Stimulated activated CD4-positive, alpha-beta T cell treated with anti-CD3 and anti-CD28 coated beads, TNF-alpha, amount 100 ng/mL, for 24 hours (primary cell): ENCODE results near the gene TC2N.
"Not testable (repeated sequence)": the region's sequence is repeated elsewhere in the genome, so short reads cannot be mapped to it uniquely, and the experiment has no call there.

ENCODE experiments used
- DNase-seq, 3 experiments: peaks; one replicate each; pipeline ENCODE4 v3.0.0-alpha.2; 2020; ENCODE audit warnings: low read depth in 3 of 3

TC2N gene

GRCh38 chr14:91889477-91890211 is 22.3 kb upstream of the TC2N start:
- DNase-seq, result no peak

- DNase-seq, result no peak
These were observed 21.5 kb upstream of the TC2N start for GRCh38 chr14:91888641-91889476.

GRCh38 chr14:91886961-91887360 is 19.6 kb upstream of the TC2N start:
- no peak for DNase-seq

- no peak for DNase-seq
These were observed 18.5 kb upstream of the TC2N start for GRCh38 chr14:91885839-91886238.

GRCh38 chr14:91885113-91885712 is 17.9 kb upstream of the TC2N start:
- no peak for DNase-seq

GRCh38 chr14:91884664-91885063 is 17.3 kb upstream of the TC2N start:
- no peak for DNase-seq

GRCh38 chr14:91883753-91884152 is 16.4 kb upstream of the TC2N start:
- DNase-seq, result no peak

GRCh38 chr14:91882776-91883175 is 15.4 kb upstream of the TC2N start:
- no peak for DNase-seq

- DNase-seq, result no peak
These were observed 15.0 kb upstream of the TC2N start for GRCh38 chr14:91882369-91882768.

GRCh38 chr14:91879196-91879595 is 11.9 kb upstream of the TC2N start:
- DNase-seq, result no peak

GRCh38 chr14:91878274-91878673 is 10.9 kb upstream of the TC2N start:
- DNase-seq, result no peak

GRCh38 chr14:91877376-91877915 is 10.1 kb upstream of the TC2N start:
- no peak for DNase-seq

- DNase-seq, result no peak
These were observed 9.2 kb upstream of the TC2N start for GRCh38 chr14:91876492-91876891.

- DNase-seq, result no peak
These were observed 8.4 kb upstream of the TC2N start for GRCh38 chr14:91875525-91876286.

GRCh38 chr14:91873471-91874415 is 6.4 kb upstream of the TC2N start:
- peak in 1 of 3 experiments; percentile 22 for DNase-seq

GRCh38 chr14:91872517-91873470 is 5.5 kb upstream of the TC2N start:
- no peak for DNase-seq

GRCh38 chr14:91872011-91872501 is 4.7 kb upstream of the TC2N start:
- DNase-seq, result peak in 1 of 3 experiments; percentile 46

GRCh38 chr14:91871401-91871800 is 4.1 kb upstream of the TC2N start:
- DNase-seq, result not testable (repeated sequence)

- no peak for DNase-seq
These were observed 3.6 kb upstream of the TC2N start for GRCh38 chr14:91870890-91871289.
